HG03460 (cell line): ENCODE results near the gene MBD3L2B.

Source experiments
- ATAC-seq: cut with Tn5 transposase; IDR thresholded peaks from one replicate; pipeline ENCODE4 v1.9.1; 2021; ENCODE audit not compliant: unreplicated experiment

MBD3L2B gene

GRCh38 chr19:7013678-7014077, 7.6 kb downstream of the MBD3L2B start:
- ATAC-seq, result no peak

DNA sequence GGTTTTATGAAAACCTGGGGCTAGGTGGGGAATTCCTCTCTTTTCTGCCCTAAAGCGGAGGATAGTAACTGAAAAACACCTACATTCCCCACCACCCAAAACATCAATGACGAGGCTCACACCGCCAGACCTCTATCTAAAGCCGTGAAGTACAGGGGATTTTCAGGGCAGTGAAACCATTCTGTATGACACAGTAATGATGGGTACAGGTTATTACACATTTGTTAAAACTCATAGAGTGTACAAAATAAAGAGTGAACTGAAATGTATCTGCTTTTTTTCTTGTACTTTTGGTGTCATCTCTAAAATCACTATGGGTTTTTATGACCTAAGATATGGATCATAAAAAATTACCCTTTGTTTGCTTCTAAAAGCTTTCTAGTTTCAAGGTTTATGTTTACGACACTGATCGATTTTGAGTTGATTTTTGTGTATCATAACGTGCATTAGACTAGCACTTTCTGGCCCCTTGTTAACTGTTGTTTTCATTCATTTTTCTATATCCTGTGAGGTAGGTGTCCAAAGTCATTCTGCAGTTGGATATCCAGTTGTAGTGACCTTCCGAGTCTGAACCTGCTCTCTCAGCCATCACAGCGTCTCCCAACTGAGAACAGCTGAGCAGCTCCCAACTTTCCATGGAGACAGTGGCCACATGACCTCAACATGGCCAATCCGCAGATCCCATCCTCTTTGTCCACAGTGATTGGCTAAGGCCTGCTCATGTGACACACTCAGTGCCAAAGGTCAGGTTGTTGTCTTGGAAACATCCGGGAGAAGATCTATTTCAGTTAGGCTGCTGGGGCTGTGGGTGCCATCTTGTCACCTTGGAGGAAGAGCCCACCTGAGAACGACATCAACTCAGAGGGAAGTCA, 10.3 kb downstream of the MBD3L2B start:
- ATAC-seq, result no peak

GRCh38 chr19:7007859-7008258, 13.4 kb downstream of the MBD3L2B start:
- ATAC-seq, result no peak

GRCh38 chr19:7006135-7006704, 15.0 kb downstream of the MBD3L2B start:
- no peak for ATAC-seq

- no peak for ATAC-seq
Measured at GRCh38 chr19:7004313-7004931, 16.8 kb downstream of the MBD3L2B start.

DNA sequence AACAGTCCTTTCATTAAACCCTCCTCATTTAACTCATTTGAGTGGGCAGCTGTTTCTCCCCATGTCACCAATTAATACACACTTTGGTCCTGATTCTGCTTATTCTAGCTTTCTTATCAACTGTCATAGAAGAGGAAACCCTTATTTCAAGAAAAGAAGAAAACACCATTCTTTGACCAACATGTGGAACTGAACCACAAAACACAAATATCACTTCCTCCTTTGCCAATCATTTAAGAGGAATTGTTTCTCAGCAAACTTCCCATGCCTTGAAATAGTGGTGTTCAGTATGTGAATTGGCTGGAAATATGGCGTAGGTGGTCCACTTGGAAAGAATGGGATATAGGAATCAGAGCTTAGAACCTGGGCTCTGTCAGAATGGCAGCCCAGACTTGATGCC, 20.4 kb downstream of the MBD3L2B start:
- no peak for ATAC-seq

GRCh38 chr19:7000333-7000732, 20.9 kb downstream of the MBD3L2B start:
- ATAC-seq, result no peak

DNA sequence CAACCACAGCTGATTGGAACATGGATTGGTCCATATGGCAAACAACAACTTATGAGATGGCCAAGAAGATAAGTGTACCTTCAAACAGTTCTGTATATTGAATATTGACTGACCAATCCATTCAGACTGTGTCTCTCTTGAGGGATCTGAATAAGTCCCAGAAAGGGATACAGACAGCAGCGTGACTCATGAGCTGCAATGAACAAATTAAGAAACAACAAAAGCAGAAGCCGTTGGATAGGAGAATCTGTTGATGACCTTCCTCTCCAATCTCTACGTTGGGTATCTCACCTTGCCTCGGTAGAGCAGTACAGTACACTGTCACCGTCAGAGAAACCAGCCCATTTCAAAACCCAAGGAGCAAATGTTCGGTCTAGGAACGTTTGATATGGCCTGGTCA, 21.3 kb downstream of the MBD3L2B start:
- ATAC-seq, result no peak

DNA sequence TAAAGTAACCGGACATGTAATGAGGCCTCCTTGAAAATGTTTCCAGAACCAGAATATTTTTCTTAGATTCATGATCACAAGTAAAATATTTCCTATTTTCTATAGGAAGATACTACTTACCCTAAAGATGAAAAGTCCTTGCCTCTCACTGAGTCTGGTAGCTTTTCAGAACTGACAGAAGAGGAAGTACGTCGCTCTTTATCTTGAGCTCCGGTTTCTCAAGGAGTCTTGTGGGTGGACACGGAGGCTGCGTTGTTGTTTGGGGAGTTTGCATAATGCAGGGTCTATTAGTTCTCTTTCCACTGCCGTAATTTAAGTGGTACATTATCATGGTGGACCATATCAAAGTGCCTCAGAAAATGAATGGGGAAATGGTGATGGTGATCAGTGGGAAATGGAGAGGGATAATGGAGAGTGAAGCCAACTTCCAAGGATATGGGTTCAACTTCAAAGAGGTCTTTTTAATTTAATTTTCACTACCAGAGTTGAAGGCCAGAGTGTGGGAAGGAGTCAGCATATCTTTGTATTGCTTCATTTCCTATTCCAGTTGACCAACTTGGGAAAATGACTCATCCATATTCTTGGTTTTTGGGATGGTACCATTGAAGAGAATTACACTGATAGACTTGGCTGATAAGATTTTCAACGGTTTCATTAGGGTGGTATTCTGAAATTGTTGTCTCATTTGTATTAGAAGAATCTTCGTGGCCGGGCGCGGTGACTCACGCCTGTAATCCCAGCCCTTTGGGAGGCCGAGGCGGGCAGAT, 23.4 kb downstream of the MBD3L2B start:
- ATAC-seq, result no peak

- ATAC-seq, result no peak
Measured at GRCh38 chr19:6996810-6997209, 24.4 kb downstream of the MBD3L2B start.

GRCh38 chr19:6995054-6995453, 26.2 kb downstream of the MBD3L2B start:
- no peak for ATAC-seq

- no peak for ATAC-seq
Measured at GRCh38 chr19:6988257-6988656, 33.0 kb downstream of the MBD3L2B start.

GRCh38 chr19:6987850-6988249, 33.4 kb downstream of the MBD3L2B start:
- ATAC-seq, result no peak

DNA sequence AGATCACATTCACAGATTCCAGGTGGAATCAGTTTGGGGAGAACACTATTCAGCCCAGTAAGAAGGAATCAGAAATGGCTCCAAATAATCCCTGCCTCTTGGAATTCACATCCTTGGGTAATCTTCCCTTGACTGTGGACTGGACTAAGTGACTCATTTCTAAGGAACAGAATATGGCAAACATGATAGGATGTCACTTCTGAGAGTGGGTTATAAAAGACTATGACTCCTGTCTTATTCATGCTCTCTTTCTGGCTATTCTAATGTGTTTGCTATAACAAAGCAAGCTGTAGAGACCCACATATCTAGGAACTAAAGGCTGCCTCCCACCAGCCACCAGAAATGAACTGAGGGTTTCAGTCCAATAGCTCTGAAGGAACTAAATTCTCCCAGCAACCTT, 37.8 kb downstream of the MBD3L2B start:
- ATAC-seq, result no peak

DNA sequence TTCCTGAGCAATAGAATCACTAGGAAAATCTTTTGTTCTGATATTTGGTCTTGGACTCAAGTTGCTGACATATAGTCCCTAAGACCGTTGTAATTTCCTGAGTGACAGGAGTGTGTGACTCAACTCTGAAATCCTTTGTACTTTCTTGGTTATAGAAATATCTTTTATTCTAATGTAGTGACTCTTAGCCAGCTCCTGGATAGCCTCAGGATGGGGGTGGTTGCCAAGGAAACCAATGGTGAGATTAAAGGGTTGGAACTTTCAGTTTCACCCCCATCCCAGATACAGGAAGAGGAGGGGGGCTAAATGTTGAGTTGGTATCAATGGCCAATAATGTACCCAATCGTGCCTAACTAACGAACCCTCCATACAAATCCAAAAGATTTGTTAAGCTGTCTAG, 41.8 kb downstream of the MBD3L2B start:
- no peak for ATAC-seq

GRCh38 chr19:6976197-6976596, 45.0 kb downstream of the MBD3L2B start:
- ATAC-seq, result no peak

GRCh38 chr19:6971366-6971765, 49.9 kb downstream of the MBD3L2B start:
- ATAC-seq, result no peak

DNA sequence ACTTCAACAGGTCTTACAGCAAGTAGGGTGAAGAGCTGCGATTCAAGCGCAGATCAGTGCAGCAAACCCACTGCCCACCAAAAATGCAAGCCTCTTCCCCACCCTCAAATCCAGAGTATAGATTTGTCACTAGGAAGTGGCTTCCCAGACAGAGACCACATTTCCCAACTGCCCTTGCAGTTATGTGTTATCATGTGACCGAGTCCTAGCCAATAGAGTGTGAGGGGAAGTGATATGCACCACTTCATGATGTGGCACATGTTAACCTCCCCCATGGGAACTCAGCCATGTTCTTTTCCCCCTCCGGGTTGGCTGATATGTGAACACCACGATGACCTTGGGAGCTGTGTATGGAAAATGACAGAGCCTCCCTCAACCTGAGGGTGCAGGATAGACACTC, 50.8 kb downstream of the MBD3L2B start:
- no peak for ATAC-seq

GRCh38 chr19:6970021-6970420, 51.2 kb downstream of the MBD3L2B start:
- no peak for ATAC-seq

- no peak for ATAC-seq
Measured at GRCh38 chr19:6969490-6969889, 51.7 kb downstream of the MBD3L2B start.
